Panc1 (cell line): Measurements from ENCODE around the gene PLBD2. TPM values are rescaled to one million over a fixed set of nuclear protein-coding genes. Genes with fewer than 3 reads are reported as not detected.
A peak's percentile ranks its signal among the peaks of the same experiment; 100 is the strongest.

Source experiments
- ATAC-seq: fragments of 200-7000 bp; cut with Tn5 transposase; 2 replicates; pipeline ENCODE4 v1.9.1; 2020; ENCODE audit warnings: mild to moderate bottlenecking, moderate library complexity
- Bru-seq: library from RNA; stranded (reverse); fragments of 400-500 nt; gene quantifications from one replicate; lab custom pipeline; 2021; lab: Mats Ljungman, UMichigan
- BruChase-seq, 2 experiments: library from RNA; stranded (reverse); fragments of 400-500 nt; gene quantifications; one replicate each; lab custom pipeline; 2021; lab: Mats Ljungman, UMichigan
- BruUV-seq: library from RNA; stranded (reverse); fragments of 400-500 nt; replicated peaks from 2 replicates; lab custom pipeline; 2021; lab: Mats Ljungman, UMichigan
- CTCF ChIA-PET: fragments of 300-600 bp; sonication (Branson Sonifier 250); formaldehyde crosslinking; loops from one replicate; lab custom pipeline; 2022; ENCODE audit warnings: antibody characterized with exemption; lab: Charles Lee
- POLR2A ChIA-PET: fragments of 300-600 bp; sonication (Branson Sonifier 250); formaldehyde crosslinking; loops from one replicate; lab custom pipeline; 2022; ENCODE audit warnings: antibody characterized with exemption; lab: Charles Lee
- DNase-seq: peaks from one replicate; pipeline ENCODE4 v3.0.0-alpha.2; 2010; ENCODE audit warnings: low read depth, low spot score
- H3K27ac ChIP-seq: 2 replicates; pipeline ENCODE4 v1.5.1; 2011; ENCODE audit warnings: mild to moderate bottlenecking, low read length, inconsistent platforms
- H3K27me3 ChIP-seq: fragments of 200-500 bp; sonication (Bioruptor generic); 2 replicates; pipeline ENCODE4 v1.6.0; 2014; ENCODE audit warnings: low read length, inconsistent platforms; ENCODE audit not compliant: control insufficient read depth, insufficient read depth
- H3K36me3 ChIP-seq: fragments of 200-500 bp; sonication (Bioruptor generic); 2 replicates; pipeline ENCODE4 v1.5.1; 2014; ENCODE audit warnings: inconsistent platforms, mild to moderate bottlenecking, low read length, moderate library complexity; ENCODE audit not compliant: control insufficient read depth, insufficient read depth
- H3K4me1 ChIP-seq: 2 replicates; pipeline ENCODE4 v1.5.1; 2011; ENCODE audit warnings: inconsistent platforms, mild to moderate bottlenecking, low read length, moderate library complexity; ENCODE audit not compliant: control insufficient read depth, insufficient read depth
- H3K4me3 ChIP-seq, 2 experiments: 2 replicates each; pipeline ENCODE4 v1.5.1; 2011 to 2012; ENCODE audit warnings: low read depth in 2 of 2, low read length in 2 of 2, mild to moderate bottlenecking in 2 of 2, inconsistent platforms in 1 of 2, moderate library complexity in 1 of 2
- H3K9me3 ChIP-seq: fragments of 200-500 bp; sonication (Bioruptor generic); 2 replicates; pipeline ENCODE4 v1.5.1; 2014; ENCODE audit warnings: low read depth, mild to moderate bottlenecking, inconsistent platforms, low read length, moderate library complexity; ENCODE audit not compliant: control insufficient read depth, insufficient read depth
- POLR2AphosphoS5 ChIP-seq: IDR thresholded peaks from 2 replicates; pipeline ENCODE4 v1.6.1; 2012; ENCODE audit warnings: mild to moderate bottlenecking, low read depth, low read length, moderate library complexity
- REST ChIP-seq, 2 experiments: IDR thresholded peaks; 2 replicates each; pipeline ENCODE4 v1.6.1; 2011 to 2012; ENCODE audit warnings: low read depth in 2 of 2, control low read depth in 1 of 2, low read length in 1 of 2, mild to moderate bottlenecking in 1 of 2, moderate library complexity in 1 of 2; ENCODE audit not compliant: insufficient read depth in 1 of 2
- SIN3A ChIP-seq: IDR thresholded peaks from 2 replicates; pipeline ENCODE4 v1.6.1; 2012; ENCODE audit warnings: low read depth, mild to moderate bottlenecking, low read length, moderate library complexity, borderline replicate concordance; ENCODE audit not compliant: insufficient read depth
- TCF7L2 ChIP-seq: IDR thresholded peaks from 2 replicates; pipeline ENCODE4 v1.6.1; 2011; ENCODE audit warnings: mild to moderate bottlenecking, low read depth, low read length, inconsistent platforms
- in situ Hi-C: cut with HindIII; loops from 2 replicates; pipeline ENCODE4 v1.10.0; 2016; ENCODE audit warnings: low sequenced_read_pairs, low pct_unique_long_range_greater_than_20kb
- intact Hi-C: fragments of 100-400 bp; cut with micrococcal nuclease; formaldehyde crosslinking; loops from one replicate; pipeline ENCODE4 v1.10.0; 2022; ENCODE audit not compliant: unreplicated experiment
- long read RNA-seq: library from polyadenylated mRNA; unstranded; transcript quantifications from one replicate; pipeline ENCODE4 v2.0.0, GENCODE V29; 2021; ENCODE audit not compliant: unreplicated experiment
- polyA plus RNA-seq: library from polyadenylated mRNA; unstranded; fragments of >200 nt; gene quantifications from one replicate; pipeline ENCODE4 v1.2.1, GENCODE V29; 2012; ENCODE audit warnings: missing spikeins; ENCODE audit not compliant: insufficient read length
- total RNA-seq: library from RNA; stranded (reverse); gene quantifications from one replicate; pipeline ENCODE4 v1.2.1, GENCODE V29; 2021; ENCODE audit not compliant: unreplicated experiment
- TF ChIP-seq, protein P1 (sequence below): fragments of 450-650 bp; IDR thresholded peaks from 2 replicates; pipeline ENCODE4 v1.5.1; 2017; ENCODE audit warnings: mild to moderate bottlenecking

PLBD2 gene
- total RNA-seq = 69.7 TPM
- 51.4 TPM for polyA plus RNA-seq
- percentile 76 among the genes with signal in this experiment for Bru-seq, nascent RNA
- percentile 88 among the genes with signal in this experiment for BruChase-seq, experiment 1, labeled RNA remaining after a 2-hour chase
- BruChase-seq, experiment 2, labeled RNA remaining after a 6-hour chase = percentile 90 among the genes with signal in this experiment
- long read RNA-seq, full-length matches to known transcripts = 21 of 62 reads
- long read RNA-seq, partial matches to known transcripts = 7 of 62 reads
- long read RNA-seq, other reads (novel, unspliced or antisense) = 34 of 62 reads

- peak within 1 kb of the TSS; percentile 75 for H3K27ac ChIP-seq
- ChIA-PET POLR2A (no interaction called here), CTCF (interaction anchor here (0.7 kb wide), 1 partner anchor 74 kb away, joined by 9 read pairs; no protein-coding TSS in a partner anchor)
- H3K36me3 ChIP-seq = no peaks in the 10 kb centered on the region; the same call in 1 of the 2 replicates
- DNase-seq (no peak), ATAC-seq (peak; percentile 96)
- BruUV-seq = no TSS peak
- H3K4me3 ChIP-seq = peak within 1 kb of the TSS; percentile 72 to 75
- 0 out of 2 replicates have a peak, but pooled peaks cover 4% of the 10 kb centered on the region for H3K4me1 ChIP-seq
- intact Hi-C loops = no loop called here
- H3K27me3 ChIP-seq = no peaks in the 10 kb centered on the region
- TF ChIP-seq POLR2AphosphoS5 = peak; percentile 66
- TF ChIP-seq SIN3A = peak; percentile 90; the same call in 1 of the 2 replicates
- no peak for TF ChIP-seq TCF7L2
- TF ChIP-seq, protein P1, sequence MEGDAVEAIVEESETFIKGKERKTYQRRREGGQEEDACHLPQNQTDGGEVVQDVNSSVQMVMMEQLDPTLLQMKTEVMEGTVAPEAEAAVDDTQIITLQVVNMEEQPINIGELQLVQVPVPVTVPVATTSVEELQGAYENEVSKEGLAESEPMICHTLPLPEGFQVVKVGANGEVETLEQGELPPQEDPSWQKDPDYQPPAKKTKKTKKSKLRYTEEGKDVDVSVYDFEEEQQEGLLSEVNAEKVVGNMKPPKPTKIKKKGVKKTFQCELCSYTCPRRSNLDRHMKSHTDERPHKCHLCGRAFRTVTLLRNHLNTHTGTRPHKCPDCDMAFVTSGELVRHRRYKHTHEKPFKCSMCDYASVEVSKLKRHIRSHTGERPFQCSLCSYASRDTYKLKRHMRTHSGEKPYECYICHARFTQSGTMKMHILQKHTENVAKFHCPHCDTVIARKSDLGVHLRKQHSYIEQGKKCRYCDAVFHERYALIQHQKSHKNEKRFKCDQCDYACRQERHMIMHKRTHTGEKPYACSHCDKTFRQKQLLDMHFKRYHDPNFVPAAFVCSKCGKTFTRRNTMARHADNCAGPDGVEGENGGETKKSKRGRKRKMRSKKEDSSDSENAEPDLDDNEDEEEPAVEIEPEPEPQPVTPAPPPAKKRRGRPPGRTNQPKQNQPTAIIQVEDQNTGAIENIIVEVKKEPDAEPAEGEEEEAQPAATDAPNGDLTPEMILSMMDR = no peak
- peak; percentile 60 to 83; a peak in 3 of 4 replicates for TF ChIP-seq REST (IDR thresholded peaks at IDR 0.05; ENCODE audit: insufficient read depth in 1 of 2, low read depth in 2 of 2, low read length in 1 of 2)
- in situ Hi-C loops = no loop called here
- H3K9me3 ChIP-seq = no peaks in the 10 kb centered on the region
These were observed at the start of gene PLBD2 for GRCh38 chr12:113358381-113359132. Gene PLBD2 (plus strand): TSS chr12:113358587. CDS start chr12:113358601, 14 bp downstream.

DNA sequence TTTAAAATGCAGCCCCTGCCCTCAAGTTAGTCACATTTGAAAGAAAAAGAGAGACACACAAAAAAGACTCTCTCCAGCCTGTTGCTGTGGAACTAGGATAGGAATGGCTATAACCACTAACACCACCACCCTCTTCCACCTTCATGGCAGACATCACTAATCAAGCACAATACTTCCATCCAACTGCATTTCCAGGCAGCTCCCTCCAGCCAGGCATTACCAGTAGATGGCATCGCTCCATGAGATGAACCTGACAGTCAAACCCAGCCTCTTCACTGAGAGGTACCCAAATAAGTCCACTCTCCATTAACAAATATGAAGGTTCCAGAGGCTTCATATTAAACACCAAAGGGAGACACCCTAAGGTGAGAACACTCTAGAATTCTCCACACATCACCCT, 47.9 kb upstream of the PLBD2 start:
- in situ Hi-C loops = no loop called here
- intact Hi-C loops = no loop called here
- Histone ChIP-seq H3K27ac (no peak overlapping the region), H3K36me3 (no peaks in the 10 kb centered on the region), H3K27me3 (no peaks in the 10 kb centered on the region), H3K4me3 (no peak overlapping the region), H3K4me1 (no peaks in the 10 kb centered on the region), H3K9me3 (no peaks in the 10 kb centered on the region)
- TF ChIP-seq, protein P1 = no peak
- TF ChIP-seq TCF7L2 = no peak
- TF ChIP-seq POLR2AphosphoS5 = no peak
- TF ChIP-seq REST (IDR thresholded peaks at IDR 0.05; ENCODE audit: insufficient read depth in 1 of 2, low read depth in 2 of 2, low read length in 1 of 2) = no peak
- no peak for TF ChIP-seq SIN3A
- CTCF ChIA-PET = interaction anchor here (1.6 kb wide), 1 partner anchor 115 kb away, joined by 7 read pairs; no protein-coding TSS in a partner anchor
- ATAC-seq (no peak), DNase-seq (no peak)
- POLR2A ChIA-PET = no interaction called here
- BruUV-seq = no TSS peak
